ENCODE results near the gene SIGLEC1.

SIGLEC1 gene

GRCh38 chr20:3674447-3674846, 38.0 kb downstream of the SIGLEC1 start:
- Histone ChIP-seq H3K4me3 (replicated peaks; ENCODE audit: insufficient read depth, low read length) (no peak overlapping the region), H3K27me3 (ENCODE audit: insufficient read depth, poor library complexity, severe bottlenecking) (peaks cover 72% of the 10 kb centered on the region), H3K27ac (replicated peaks) (no peak overlapping the region)
- TF ChIP-seq SPI1 (IDR thresholded peaks at IDR 0.05; ENCODE audit: borderline replicate concordance, low read depth) (no peak), POLR2AphosphoS5 (IDR thresholded peaks at IDR 0.05; ENCODE audit: low read depth) (no peak), REST (IDR thresholded peaks at IDR 0.05; ENCODE audit: insufficient replicate concordance, low read depth) (no peak), CTCF (IDR thresholded peaks at IDR 0.05; ENCODE audit: insufficient read depth, low read length) (no peak), GABPA (IDR thresholded peaks at IDR 0.05; ENCODE audit: low read depth) (no peak)
- DNase-seq (ENCODE audit: low read depth in 1 of 2, low spot score in 1 of 2), result no peak

- no peak overlapping the region for H3K4me3 ChIP-seq (replicated peaks; ENCODE audit: insufficient read depth, low read length)
- no peak for DNase-seq (ENCODE audit: low read depth in 1 of 2, low spot score in 1 of 2)
Measured at GRCh38 chr20:3673221-3674070, 39.0 kb downstream of the SIGLEC1 start.

More at GRCh38 chr20:3673221-3674070, 39.0 kb downstream of the SIGLEC1 start:
- H3K27ac ChIP-seq (replicated peaks), result no peak overlapping the region
- H3K27me3 ChIP-seq (ENCODE audit: insufficient read depth, poor library complexity, severe bottlenecking), result peaks cover 69% of the 10 kb centered on the region
- no peak for TF ChIP-seq POLR2AphosphoS5 (IDR thresholded peaks at IDR 0.05; ENCODE audit: low read depth)
- TF ChIP-seq CTCF (IDR thresholded peaks at IDR 0.05; ENCODE audit: insufficient read depth, low read length), result no peak
- TF ChIP-seq REST (IDR thresholded peaks at IDR 0.05; ENCODE audit: insufficient replicate concordance, low read depth), result no peak
- TF ChIP-seq SPI1 (IDR thresholded peaks at IDR 0.05; ENCODE audit: borderline replicate concordance, low read depth), result no peak
- no peak for TF ChIP-seq GABPA (IDR thresholded peaks at IDR 0.05; ENCODE audit: low read depth)
